Esophagus muscularis mucosa (tissue), 4 donors: Measurements from ENCODE around the gene ULK4. TPM values are rescaled to one million over a fixed set of nuclear protein-coding genes. Genes with fewer than 3 reads are reported as not detected.

ENCODE experiments used
- DNase-seq: peaks from one replicate; pipeline ENCODE4 v3.0.0-alpha.2; 2017; ENCODE audit errors: extremely low spot score
- H3K27ac ChIP-seq, 4 donors: fragments of 200-600 bp; sonication (generic); replicated peaks in 1 of 4; 1 replicate in 3 of 4; 2 replicates in 1 of 4; pipeline ENCODE4 v1.5.1; 2016 to 2019; ENCODE audit warnings: mild to moderate bottlenecking in 1 of 4
- H3K27me3 ChIP-seq, 4 donors: fragments of 200-600 bp; sonication (generic); one replicate each; pipeline versions ENCODE4 v1.5.1 to v1.6.0; 2016 to 2019
- H3K36me3 ChIP-seq, 4 donors: fragments of 200-600 bp; sonication (generic); one replicate each; pipeline ENCODE4 v1.5.1; 2016 to 2019
- H3K4me1 ChIP-seq, 4 donors: fragments of 200-600 bp; sonication (generic); one replicate each; pipeline ENCODE4 v1.5.1; 2016 to 2019
- H3K4me3 ChIP-seq, 4 donors: fragments of 200-600 bp; sonication (generic); 1 replicate in 2 of 4; 2 replicates in 2 of 4; pipeline ENCODE4 v1.5.1; 2016 to 2019; ENCODE audit warnings: mild to moderate bottlenecking in 4 of 4, moderate library complexity in 1 of 4
- H3K9me3 ChIP-seq, 4 donors: fragments of 200-600 bp; sonication (generic); 1 replicate in 3 of 4; 2 replicates in 1 of 4; pipeline ENCODE4 v1.5.1; 2016 to 2019
- EP300 ChIP-seq: sonication (generic); formaldehyde crosslinking; IDR thresholded peaks from one replicate; pipeline ENCODE4 v1.6.1; 2017; ENCODE audit warnings: antibody characterized with exemption
- POLR2A ChIP-seq: fragments of 450-650 bp; IDR thresholded peaks from one replicate; pipeline ENCODE4 v1.6.1; 2017; ENCODE audit warnings: antibody characterized with exemption, moderate library complexity, mild to moderate bottlenecking, low read depth
- POLR2AphosphoS5 ChIP-seq, 2 donors: sonication (generic); formaldehyde crosslinking; IDR thresholded peaks; one replicate each; pipeline ENCODE4 v1.6.1; 2017; ENCODE audit warnings: antibody characterized with exemption in 2 of 2
- WGBS: methylation state at CpG from one replicate; pipeline ENCODE4 v1.1.5; 2018; 5-methylcytosine and 5-hydroxymethylcytosine counted together
- intact Hi-C: fragments of 100-400 bp; cut with DNase I; formaldehyde crosslinking; loops from one replicate; pipeline ENCODE4 v1.15.1; 2023
- total RNA-seq, 4 donors: library from RNA; depleted of rRNA; stranded (reverse); fragments of >200 nt; gene quantifications; one replicate each; pipeline versions ENCODE4 v1.1.0 to v1.2.1, GENCODE V29; 2016
- TF ChIP-seq, protein P1 (sequence below), 3 experiments: fragments of 200-600 bp in 2 of 3; fragments of 450-650 bp in 1 of 3; sonication (generic) in 2 of 3; IDR thresholded peaks; one replicate each; pipeline ENCODE4 v1.5.1; 2017 to 2019; ENCODE audit warnings: antibody characterized with exemption in 3 of 3, mild to moderate bottlenecking in 2 of 3, moderate library complexity in 1 of 3

ULK4 gene
- total RNA-seq, 4 donors from 2014 or later, result 4.2 to 15.4 (median 11.0) TPM

DNA sequence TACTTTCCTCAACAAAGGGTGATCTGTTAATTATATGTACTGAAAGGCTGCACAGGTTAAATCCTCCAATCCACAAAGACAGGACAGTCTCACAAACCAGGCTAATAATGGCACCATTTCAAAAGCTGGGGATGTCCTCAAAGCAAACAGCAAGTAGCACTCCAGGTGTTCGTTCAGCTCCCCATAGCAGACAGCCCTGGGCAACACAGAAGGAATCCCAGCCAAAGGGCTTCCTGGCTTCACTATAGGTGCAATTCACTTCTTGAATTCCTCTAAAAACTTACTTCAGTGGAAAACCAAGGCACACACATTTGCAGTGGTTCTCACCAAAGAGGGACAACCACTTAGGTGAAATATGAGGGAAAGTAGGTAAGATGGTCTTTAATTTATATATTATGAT lies 595.9 kb downstream of the ULK4 start:
- Histone ChIP-seq H3K27me3 (no peaks in the 10 kb centered on the region), H3K4me3 (no peak overlapping the region), H3K27ac (no peak overlapping the region), H3K9me3 (no peaks in the 10 kb centered on the region), H3K4me1 (peaks cover 0 to 28% (median 17%) of the 10 kb centered on the region in 4 donors), H3K36me3 (no peaks in the 10 kb centered on the region)
- TF ChIP-seq POLR2A, result no peak
- TF ChIP-seq, protein P1, sequence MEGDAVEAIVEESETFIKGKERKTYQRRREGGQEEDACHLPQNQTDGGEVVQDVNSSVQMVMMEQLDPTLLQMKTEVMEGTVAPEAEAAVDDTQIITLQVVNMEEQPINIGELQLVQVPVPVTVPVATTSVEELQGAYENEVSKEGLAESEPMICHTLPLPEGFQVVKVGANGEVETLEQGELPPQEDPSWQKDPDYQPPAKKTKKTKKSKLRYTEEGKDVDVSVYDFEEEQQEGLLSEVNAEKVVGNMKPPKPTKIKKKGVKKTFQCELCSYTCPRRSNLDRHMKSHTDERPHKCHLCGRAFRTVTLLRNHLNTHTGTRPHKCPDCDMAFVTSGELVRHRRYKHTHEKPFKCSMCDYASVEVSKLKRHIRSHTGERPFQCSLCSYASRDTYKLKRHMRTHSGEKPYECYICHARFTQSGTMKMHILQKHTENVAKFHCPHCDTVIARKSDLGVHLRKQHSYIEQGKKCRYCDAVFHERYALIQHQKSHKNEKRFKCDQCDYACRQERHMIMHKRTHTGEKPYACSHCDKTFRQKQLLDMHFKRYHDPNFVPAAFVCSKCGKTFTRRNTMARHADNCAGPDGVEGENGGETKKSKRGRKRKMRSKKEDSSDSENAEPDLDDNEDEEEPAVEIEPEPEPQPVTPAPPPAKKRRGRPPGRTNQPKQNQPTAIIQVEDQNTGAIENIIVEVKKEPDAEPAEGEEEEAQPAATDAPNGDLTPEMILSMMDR (IDR thresholded peaks at IDR 0.05), result no peak
- no peak for TF ChIP-seq POLR2AphosphoS5 (IDR thresholded peaks at IDR 0.05)
- TF ChIP-seq EP300, result no peak
- intact Hi-C loops, result no loop called here
- WGBS, result 88% methylated on average over 1 of the region's 1 CpG
- no peak for DNase-seq

DNA sequence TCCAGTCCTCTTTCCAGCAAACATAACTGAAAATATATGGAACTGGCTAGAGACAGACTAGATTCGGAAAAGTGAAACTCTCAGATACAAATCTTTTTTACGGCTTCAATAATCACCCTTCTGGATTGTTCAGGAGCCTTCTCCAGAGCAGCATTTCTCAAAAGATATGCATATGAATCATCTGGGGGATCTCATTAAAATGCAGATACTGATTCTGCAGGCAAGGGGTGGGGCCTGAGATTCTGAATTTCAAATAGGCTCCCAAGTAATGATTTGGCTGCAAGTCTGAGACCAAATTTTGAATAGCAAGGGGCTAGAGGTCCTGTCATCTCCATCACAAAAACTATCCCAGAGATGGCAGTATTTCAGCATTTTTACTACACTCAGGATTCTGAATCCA lies 597.2 kb downstream of the ULK4 start:
- no peaks in the 10 kb centered on the region for H3K36me3 ChIP-seq
- no peak for DNase-seq
- WGBS, result 73% methylated on average over 2 of the region's 2 CpGs
- intact Hi-C loops, result no loop called here
- H3K27ac ChIP-seq, result no peak overlapping the region
- no peaks in the 10 kb centered on the region for H3K27me3 ChIP-seq
- no peaks in the 10 kb centered on the region for H3K9me3 ChIP-seq
- no peak for TF ChIP-seq POLR2A
- TF ChIP-seq POLR2AphosphoS5 (IDR thresholded peaks at IDR 0.05), result no peak
- TF ChIP-seq, protein P1 (IDR thresholded peaks at IDR 0.05), result no peak
- TF ChIP-seq EP300, result no peak
- peaks cover 0 to 25% (median 15%) of the 10 kb centered on the region in 4 donors for H3K4me1 ChIP-seq
- H3K4me3 ChIP-seq, result no peak overlapping the region

DNA sequence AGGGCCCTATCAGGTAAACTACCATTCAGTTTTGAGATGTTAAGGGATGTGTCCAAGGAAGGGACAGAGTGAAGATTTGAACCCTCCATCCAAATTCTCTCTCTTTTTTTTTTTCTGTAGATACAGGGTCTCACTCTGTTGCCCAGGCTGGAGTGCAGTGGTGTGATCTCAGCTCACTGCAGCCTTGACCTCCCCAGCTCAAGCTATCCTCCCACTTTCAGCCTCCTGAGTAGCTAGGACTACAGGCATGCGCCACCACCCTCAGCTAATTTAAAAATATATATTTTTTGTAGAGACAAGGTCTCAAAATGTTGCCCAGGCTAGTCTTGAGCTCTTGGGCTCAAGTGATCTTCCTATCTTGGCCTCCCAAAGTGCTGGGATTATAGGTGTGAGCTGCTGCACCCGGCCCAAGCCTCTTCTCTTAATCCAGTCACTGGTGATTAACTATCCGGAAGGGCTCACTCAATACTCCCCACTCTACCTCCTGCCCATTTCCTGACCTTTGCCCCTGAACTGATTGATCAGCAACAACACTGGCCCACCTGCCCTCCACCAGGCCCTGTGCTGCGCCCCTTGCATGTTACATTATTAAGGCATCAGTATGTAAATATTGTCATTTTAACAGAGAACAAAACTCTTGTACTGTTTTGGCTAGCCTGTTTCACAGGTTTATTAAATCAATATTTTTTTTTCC lies 597.9 kb downstream of the ULK4 start:
- intact Hi-C loops, result no loop called here
- no peak overlapping the region for H3K27ac ChIP-seq
- WGBS, result 80% methylated on average over 4 of the region's 4 CpGs

DNA sequence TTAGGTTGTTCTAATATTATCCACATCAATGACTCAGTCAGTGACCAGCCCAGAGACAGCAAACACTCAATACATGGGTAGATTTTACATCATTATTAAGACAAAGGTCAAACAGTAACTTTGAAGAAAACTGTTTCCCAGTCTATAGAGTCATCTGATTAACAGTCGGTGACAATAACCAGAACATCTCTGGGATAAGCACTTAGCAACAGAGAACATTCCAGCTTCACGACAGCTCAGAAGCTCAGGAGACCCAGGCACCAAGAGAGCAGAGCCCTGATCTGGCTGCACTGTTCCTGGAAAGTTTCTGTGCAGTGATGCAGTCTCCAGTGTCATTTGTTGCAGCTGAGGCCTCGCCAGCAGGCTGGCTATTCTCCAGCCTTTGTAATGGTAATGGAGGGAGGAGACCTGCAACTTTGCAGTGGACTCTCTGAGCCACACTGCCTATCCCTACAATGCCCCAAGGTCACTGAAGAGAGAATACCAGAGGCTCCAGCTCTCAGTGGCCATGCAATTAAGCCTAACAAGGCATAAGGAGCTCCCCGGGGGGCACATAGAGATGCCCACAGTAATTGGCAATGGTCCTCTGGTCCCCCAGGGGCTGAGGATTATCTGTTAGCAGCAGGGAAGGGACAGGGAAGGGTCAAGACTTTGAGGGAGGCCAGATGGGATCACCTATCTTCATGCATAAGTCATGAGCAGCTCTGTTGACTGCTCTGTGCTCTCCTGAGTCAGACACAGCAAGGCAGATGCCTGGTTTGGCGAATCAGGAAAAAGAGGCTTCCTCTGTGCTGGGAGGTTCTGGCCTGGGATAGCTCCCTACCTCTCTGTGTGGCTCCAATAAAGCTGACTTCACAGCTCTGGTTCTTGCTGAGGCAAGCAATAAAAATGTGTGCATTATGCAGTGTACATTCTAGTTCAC lies 599.0 kb downstream of the ULK4 start:
- Histone ChIP-seq H3K27me3 (no peaks in the 10 kb centered on the region), H3K36me3 (no peaks in the 10 kb centered on the region), H3K4me3 (no peak overlapping the region), H3K9me3 (no peaks in the 10 kb centered on the region), H3K4me1 (peaks cover 0 to 23% (median 13%) of the 10 kb centered on the region in 4 donors), H3K27ac (no peak overlapping the region)
- WGBS, result 37% methylated on average over 4 of the region's 5 CpGs
- intact Hi-C loops, result no loop called here
- no peak for TF ChIP-seq POLR2AphosphoS5 (IDR thresholded peaks at IDR 0.05)
- TF ChIP-seq POLR2A, result no peak
- TF ChIP-seq, protein P1 (IDR thresholded peaks at IDR 0.05), result no peak
- TF ChIP-seq EP300, result no peak
- no peak for DNase-seq

More for the DNA sequence above, 597.9 kb downstream of the ULK4 start:
- TF ChIP-seq POLR2AphosphoS5 (IDR thresholded peaks at IDR 0.05), result no peak
- no peak for TF ChIP-seq EP300
- TF ChIP-seq POLR2A, result no peak
- TF ChIP-seq, protein P1 (IDR thresholded peaks at IDR 0.05), result no peak
- Histone ChIP-seq H3K4me3 (no peak overlapping the region), H3K36me3 (no peaks in the 10 kb centered on the region), H3K9me3 (no peaks in the 10 kb centered on the region), H3K27me3 (no peaks in the 10 kb centered on the region), H3K4me1 (peaks cover 0 to 23% (median 13%) of the 10 kb centered on the region in 4 donors)
- DNase-seq, result no peak
